ENCODE data around the gene SLC7A6OS. TPM values are rescaled to one million over a fixed set of nuclear protein-coding genes. Genes with fewer than 3 reads are reported as not detected.

The SLC7A6OS gene
- total and polyA plus RNA-seq, 10 of the 15 experiments (the other 5 are each of a cell fraction or from before 2014, with no cell fraction given): 2.9 to 27.4 (median 16.9) TPM

- intact Hi-C loops (cut with micrococcal nuclease; ENCODE audit: unreplicated experiment): loop anchor here (1.0 kb wide), 1 partner anchor 13 kb away; no protein-coding TSS in a partner anchor
- 20% methylated on average over 28 of the region's 28 CpGs for WGBS (ENCODE audit: insufficient coverage, insufficient replicate concordance, low lambda C conversion rate, missing lambda C conversion rate)
- BruUV-seq (replicated peaks): no TSS peak
- ATAC-seq: peak; percentile 89
- ChIA-PET SMC1A (ENCODE audit: uncharacterized antibody, unreplicated experiment) (interaction anchor here (0.7 to 1.5 kb wide), 7 partner anchors 11 to 95 kb away, joined by 3 to 7 read pairs (median 3); partner anchors contain the start of gene SLC7A6), RAD21 (ENCODE audit: unreplicated experiment) (interaction anchor here (1.0 to 2.4 kb wide), 4 partner anchors 12 to 119 kb away, joined by 3 to 9 read pairs (median 6); no protein-coding TSS in a partner anchor), POLR2A (interaction anchor here (1.1 to 1.2 kb wide), 2 partner anchors 24 to 104 kb away, joined by 3 read pairs; no protein-coding TSS in a partner anchor), CTCF (interaction anchor here (0.6 to 4.6 kb wide), 13 partner anchors 10 to 154 kb away, joined by 3 to 16 read pairs (median 4); no protein-coding TSS in a partner anchor)
- no peaks in the 10 kb centered on the region for H3K9me3 ChIP-seq (replicated peaks; ENCODE audit: control insufficient read depth, insufficient read depth, low read length)
- in situ Hi-C loops (cut with MboI): no loop called here
- no peak overlapping the region for H2AFZ ChIP-seq (ENCODE audit: control insufficient read depth, low read depth, low read length)
- peaks cover 23% of the 10 kb centered on the region for H3K4me1 ChIP-seq (ENCODE audit: control insufficient read depth, insufficient read depth, low read length)
- FAIRE-seq: peak; percentile 97
- H3K27ac ChIP-seq (ENCODE audit: control insufficient read depth, insufficient read depth): peak overlapping the region; percentile 51
- peak overlapping the region; percentile 89 for H3K4me2 ChIP-seq (ENCODE audit: control insufficient read depth, insufficient read depth)
- no peak overlapping the region for H3K4me3 ChIP-seq
- H4K20me1 ChIP-seq (ENCODE audit: control insufficient read depth, insufficient read depth): no peaks in the 10 kb centered on the region
- peaks cover 23 to 46% of the 10 kb centered on the region in 2 experiments for H3K36me3 ChIP-seq (ENCODE audit: control insufficient read depth in 2 of 2, insufficient read depth in 2 of 2, low read length in 1 of 2)
- no peaks in the 10 kb centered on the region for H3K79me2 ChIP-seq (ENCODE audit: control insufficient read depth, insufficient read depth, low read length)
- H3K27me3 ChIP-seq (replicated peaks in 1 of 2; ENCODE audit: control insufficient read depth in 2 of 2, insufficient read depth in 2 of 2, low read length in 1 of 2): no peaks in the 10 kb centered on the region
- H3K9ac ChIP-seq (ENCODE audit: control insufficient read depth, insufficient read depth, low read length): no peak overlapping the region; the same call in 1 of the 2 replicates
- DNase-seq (ENCODE audit: low read depth, low spot score): peak; percentile 69
- 0 out of 4 replicates have a peak, but pooled peaks of 1 of the 2 experiments have one; percentile 17 for TF ChIP-seq SRF (IDR thresholded peaks at IDR 0.05; ENCODE audit: low read depth in 2 of 2, low read length in 2 of 2)
- TF ChIP-seq ZNF687 (IDR thresholded peaks at IDR 0.05): no peak
- TF ChIP-seq IRF3 (IDR thresholded peaks at IDR 0.05): no peak
- TF ChIP-seq EP300 (IDR thresholded peaks at IDR 0.05; ENCODE audit: borderline replicate concordance in 1 of 2, control insufficient read depth in 1 of 2, low read depth in 2 of 2, low read length in 2 of 2): peak; percentile 60 to 88; a peak in 3 of 4 replicates
- TF ChIP-seq ZBTB11 (CRISPR knock-in tag; IDR thresholded peaks at IDR 0.05): no peak
- TF ChIP-seq JUNB (IDR thresholded peaks at IDR 0.05): no peak; the same call in 1 of the 2 replicates
- peak; percentile 87 for TF ChIP-seq TBL1XR1 (IDR thresholded peaks at IDR 0.05; ENCODE audit: low read depth, low read length)
- peak; percentile 66; the same call in 1 of the 2 replicates for TF ChIP-seq GATAD2B (conservative IDR thresholded peaks at IDR 0.05; ENCODE audit: low read depth)
- peak; percentile 65 to 72; a peak in 3 of 4 replicates for TF ChIP-seq BHLHE40 (IDR thresholded peaks at IDR 0.05; ENCODE audit: borderline replicate concordance in 1 of 2, low read depth in 2 of 2, low read length in 1 of 2)
- no peak for TF ChIP-seq CHD1 (IDR thresholded peaks at IDR 0.05; ENCODE audit: low read depth, low read length)
- TF ChIP-seq IKZF1 (conservative IDR thresholded peaks at IDR 0.05): peak; percentile 98
- no peak for TF ChIP-seq CBX3 (IDR thresholded peaks at IDR 0.05; ENCODE audit: borderline replicate concordance, low read depth)
- peak; percentile 99 for TF ChIP-seq EED (IDR thresholded peaks at IDR 0.05; ENCODE audit: low read depth)
Observed at GRCh38 chr16:68356249-68356918, 45.6 kb upstream of the SLC7A6OS start.
